ENCODE data around the gene IPO7. TPM values are rescaled to one million over a fixed set of nuclear protein-coding genes. Genes with fewer than 3 reads are reported as not detected.

Gene IPO7
- total RNA-seq, 1 donor = 181 TPM

- peak; percentile 43 for DNase-seq (ENCODE audit: low read depth)
- no peak for TF ChIP-seq CTCF (IDR thresholded peaks at IDR 0.05; ENCODE audit: insufficient read depth, low read length)
- peak overlapping the region; percentile 91 for H3K4me3 ChIP-seq (ENCODE audit: low read depth, low read length)
These were observed 961 bp downstream of the IPO7 start for GRCh38 chr11:9385327-9385899.

- peak overlapping the region; percentile 91 for H3K4me3 ChIP-seq (ENCODE audit: low read depth, low read length)
- TF ChIP-seq CTCF (IDR thresholded peaks at IDR 0.05; ENCODE audit: insufficient read depth, low read length) = no peak
- no peak for DNase-seq (ENCODE audit: low read depth)
These were observed 1.6 kb downstream of the IPO7 start for GRCh38 chr11:9386086-9386485.

- TF ChIP-seq CTCF (IDR thresholded peaks at IDR 0.05; ENCODE audit: insufficient read depth, low read length) = no peak
- H3K4me3 ChIP-seq (ENCODE audit: low read depth, low read length) = no peak overlapping the region
- no peak for DNase-seq (ENCODE audit: low read depth)
These were observed 2.4 kb downstream of the IPO7 start for GRCh38 chr11:9386901-9387300.

- DNase-seq (ENCODE audit: low read depth) = no peak
- H3K4me3 ChIP-seq (ENCODE audit: low read depth, low read length) = no peak overlapping the region
- no peak for TF ChIP-seq CTCF (IDR thresholded peaks at IDR 0.05; ENCODE audit: insufficient read depth, low read length)
These were observed 11.9 kb downstream of the IPO7 start for GRCh38 chr11:9396310-9396709.

GRCh38 chr11:9396752-9397151, 12.3 kb downstream of the IPO7 start:
- no peak for DNase-seq (ENCODE audit: low read depth)
- no peak overlapping the region for H3K4me3 ChIP-seq (ENCODE audit: low read depth, low read length)
- TF ChIP-seq CTCF (IDR thresholded peaks at IDR 0.05; ENCODE audit: insufficient read depth, low read length) = no peak

- no peak overlapping the region for H3K4me3 ChIP-seq (ENCODE audit: low read depth, low read length)
- TF ChIP-seq CTCF (IDR thresholded peaks at IDR 0.05; ENCODE audit: insufficient read depth, low read length) = no peak
- DNase-seq (ENCODE audit: low read depth) = peak; percentile 13
These were observed 13.6 kb downstream of the IPO7 start for GRCh38 chr11:9397746-9398680.

All from fibroblast of the aortic adventitia (primary cell).